Adrenal gland (tissue), 5 donors: Measurements from ENCODE around the gene PACS1.

Experiments used
- CTCF ChIP-seq, 6 experiments: fragments of 450-650 bp in 4 of 6; fragments of 200-600 bp in 2 of 6; sonication (generic) in 1 of 6; IDR thresholded peaks; 1 replicate in 5 of 6; 2 replicates in 1 of 6; pipeline versions ENCODE4 v1.5.1 to v1.8.0; 2016 to 2021; ENCODE audit warnings: antibody characterized with exemption in 6 of 6, mild to moderate bottlenecking in 2 of 6, moderate library complexity in 1 of 6
- POLR2A ChIP-seq, 2 donors: fragments of 450-650 bp; IDR thresholded peaks; one replicate each; pipeline ENCODE4 v1.6.1; 2017; ENCODE audit warnings: antibody characterized with exemption in 2 of 2, mild to moderate bottlenecking in 2 of 2, moderate library complexity in 1 of 2
- donor health status: DM: no; HTN: no; CAD: no.

- TF ChIP-seq CTCF (IDR thresholded peaks at IDR 0.05) (no peak), POLR2A (IDR thresholded peaks at IDR 0.05) (no peak)
Measured at GRCh38 chr11:66207816-66208215, 137.7 kb downstream of the PACS1 start.
